ENCODE measurements around the gene ABCD3.
"Not testable (repeated sequence)": the region's sequence is repeated elsewhere in the genome, so short reads cannot be mapped to it uniquely, and the experiment has no call there.

Gene ABCD3

GRCh38 chr1:94560333-94560732 lies 142.1 kb downstream of the ABCD3 start:
- no peaks in the 10 kb centered on the region for H3K36me3 ChIP-seq (ENCODE audit: control insufficient read depth, insufficient read depth, low read length)
- DNase-seq (ENCODE audit: low read depth, low spot score) = no peak
- no peaks in the 10 kb centered on the region for H3K27me3 ChIP-seq (ENCODE audit: control insufficient read depth, insufficient read depth, low read length)
- no peaks in the 10 kb centered on the region; the same call in 1 of the 2 replicates for H3K4me1 ChIP-seq (ENCODE audit: control insufficient read depth, insufficient read depth, low read length)
- no peak overlapping the region for H3K27ac ChIP-seq (ENCODE audit: low read length)
- no CpG with 5 or more reads among the region's 1 CpG for WGBS (ENCODE audit: insufficient coverage, insufficient read length)
- no peak overlapping the region for H3K4me3 ChIP-seq (ENCODE audit: low read length)
- no peaks in the 10 kb centered on the region for H3K9me3 ChIP-seq (ENCODE audit: control insufficient read depth, insufficient read depth, low read length)

DNA sequence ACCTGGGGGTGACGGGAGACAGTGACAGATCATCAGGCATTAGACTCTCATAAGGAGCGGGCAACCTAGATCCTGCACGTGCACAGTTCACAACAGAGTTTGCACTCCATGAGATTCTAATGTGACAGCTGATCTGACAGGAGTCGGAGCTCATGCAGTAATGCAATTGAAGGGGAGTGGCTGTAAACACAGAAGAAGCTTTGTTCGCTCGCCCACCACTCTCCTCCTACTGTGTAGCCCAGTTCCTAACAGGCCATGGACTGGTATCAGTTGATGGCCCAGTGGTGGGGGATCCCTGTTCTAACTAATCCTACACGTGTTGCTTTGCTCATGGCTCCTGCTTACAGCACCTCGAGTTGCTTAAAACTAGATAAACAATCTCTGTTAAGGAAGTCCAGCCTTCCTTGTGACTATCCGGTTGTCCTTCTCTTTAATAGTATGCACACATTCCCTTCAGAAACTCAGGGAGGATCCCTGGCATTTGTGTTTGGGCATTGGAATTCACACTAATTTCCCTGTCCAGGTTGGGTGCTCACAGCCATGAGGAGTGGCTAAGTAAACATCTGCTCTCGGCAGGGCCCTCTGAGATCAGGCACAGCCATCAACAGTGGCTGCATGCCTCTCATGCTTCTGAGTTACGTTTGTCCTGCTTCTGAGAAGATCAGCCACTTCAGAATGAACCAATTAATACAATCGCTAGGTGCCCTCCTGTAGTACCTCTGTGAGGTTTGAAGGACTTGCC lies 144.5 kb downstream of the ABCD3 start:
- no peak overlapping the region for H3K4me3 ChIP-seq (ENCODE audit: low read length)
- no peaks in the 10 kb centered on the region for H3K9me3 ChIP-seq (ENCODE audit: control insufficient read depth, insufficient read depth, low read length)
- no peaks in the 10 kb centered on the region for H3K27me3 ChIP-seq (ENCODE audit: control insufficient read depth, insufficient read depth, low read length)
- no peaks in the 10 kb centered on the region; the same call in 1 of the 2 replicates for H3K4me1 ChIP-seq (ENCODE audit: control insufficient read depth, insufficient read depth, low read length)
- no peak overlapping the region for H3K27ac ChIP-seq (ENCODE audit: low read length)
- no peaks in the 10 kb centered on the region for H3K36me3 ChIP-seq (ENCODE audit: control insufficient read depth, insufficient read depth, low read length)
- no peak for DNase-seq (ENCODE audit: low read depth, low spot score)
- no CpG with 5 or more reads among the region's 12 CpGs for WGBS (ENCODE audit: insufficient coverage, insufficient read length)

DNA sequence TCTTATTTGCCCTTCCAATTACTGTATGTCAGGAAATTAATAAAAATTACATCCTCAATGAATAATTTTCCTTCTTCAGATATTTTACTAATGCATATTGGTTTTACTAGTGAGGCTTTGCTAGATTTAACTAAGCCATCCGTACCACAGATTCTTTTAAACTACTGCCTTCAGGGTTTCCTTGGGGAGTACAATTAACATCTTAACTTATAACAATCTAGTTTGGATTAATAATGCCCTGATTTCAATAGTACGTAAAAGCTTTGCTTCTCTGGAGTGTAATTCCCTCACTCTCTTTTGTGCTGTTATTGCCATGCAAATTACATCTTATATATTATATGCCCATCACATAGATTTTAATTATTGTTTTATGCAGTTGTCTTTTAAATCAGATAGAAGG lies 147.7 kb downstream of the ABCD3 start:
- Histone ChIP-seq H3K4me1 (ENCODE audit: control insufficient read depth, insufficient read depth, low read length) (no peaks in the 10 kb centered on the region; the same call in 1 of the 2 replicates), H3K4me3 (ENCODE audit: low read length) (no peak overlapping the region), H3K27ac (ENCODE audit: low read length) (no peak overlapping the region), H3K9me3 (ENCODE audit: control insufficient read depth, insufficient read depth, low read length) (no peaks in the 10 kb centered on the region), H3K27me3 (ENCODE audit: control insufficient read depth, insufficient read depth, low read length) (no peaks in the 10 kb centered on the region), H3K36me3 (ENCODE audit: control insufficient read depth, insufficient read depth, low read length) (no peaks in the 10 kb centered on the region)
- no CpG with 5 or more reads among the region's 2 CpGs for WGBS (ENCODE audit: insufficient coverage, insufficient read length)
- DNase-seq (ENCODE audit: low read depth, low spot score) = no peak

- not testable (repeated sequence) for H3K27me3 ChIP-seq (ENCODE audit: control insufficient read depth, insufficient read depth, low read length); H3K27ac ChIP-seq (ENCODE audit: low read length); H3K4me3 ChIP-seq (ENCODE audit: low read length); H3K4me1 ChIP-seq (ENCODE audit: control insufficient read depth, insufficient read depth, low read length); DNase-seq (ENCODE audit: low read depth, low spot score); H3K9me3 ChIP-seq (ENCODE audit: control insufficient read depth, insufficient read depth, low read length); H3K36me3 ChIP-seq (ENCODE audit: control insufficient read depth, insufficient read depth, low read length)
- WGBS (ENCODE audit: insufficient coverage, insufficient read length) = no CpG with 5 or more reads among the region's 5 CpGs
These were observed 148.2 kb downstream of the ABCD3 start for GRCh38 chr1:94566436-94566835.

GRCh38 chr1:94567975-94568607 lies 149.9 kb downstream of the ABCD3 start:
- H3K27ac ChIP-seq (ENCODE audit: low read length); DNase-seq (ENCODE audit: low read depth, low spot score); H3K36me3 ChIP-seq (ENCODE audit: control insufficient read depth, insufficient read depth, low read length); H3K4me3 ChIP-seq (ENCODE audit: low read length); H3K27me3 ChIP-seq (ENCODE audit: control insufficient read depth, insufficient read depth, low read length); H3K4me1 ChIP-seq (ENCODE audit: control insufficient read depth, insufficient read depth, low read length); H3K9me3 ChIP-seq (ENCODE audit: control insufficient read depth, insufficient read depth, low read length): not testable (repeated sequence)
- whole genome bisulfite sequencing (ENCODE audit: insufficient coverage, insufficient read length) = 100% methylated on average over 1 of the region's 2 CpGs

All from iPS DF 6.9 (cell line).